ENCODE measurements around the gene SPTBN2.
A peak's percentile ranks its signal among the peaks of the same experiment; 100 is the strongest.

SPTBN2 gene

GRCh38 chr11:66677599-66678375 is 51.2 kb downstream of the SPTBN2 start, which contains the start of gene RBM4B:
Gene RBM4B, minus strand, starts transcription at chr11:66677887. Its CDS starts 808 bp downstream, at chr11:66677079.
- Histone ChIP-seq H3K9ac (ENCODE audit: low read depth, low read length) (peak within 1 kb of the TSS; percentile 91), H3K27ac (ENCODE audit: low read depth, low read length) (peak within 1 kb of the TSS; percentile 95), H3K4me3 (ENCODE audit: low read length) (peak within 1 kb of the TSS; percentile 87), H3K27me3 (ENCODE audit: insufficient read depth, low read length) (no peaks in the 10 kb centered on the region), H3K4me1 (ENCODE audit: insufficient read depth, low read length) (peaks cover 16% of the 10 kb centered on the region; the same call in 1 of the 2 replicates), H3K36me3 (ENCODE audit: insufficient read depth, low read length) (peaks cover 19% of the 10 kb centered on the region), H3K9me3 (ENCODE audit: insufficient read depth, low read depth, low read length) (no peaks in the 10 kb centered on the region)
- under 1% methylated on average over 61 of the region's 61 CpGs for WGBS

- Histone ChIP-seq H3K4me3 (ENCODE audit: low read length) (peak overlapping the region; percentile 87), H3K9me3 (ENCODE audit: insufficient read depth, low read depth, low read length) (no peaks in the 10 kb centered on the region), H3K36me3 (ENCODE audit: insufficient read depth, low read length) (peaks cover 19% of the 10 kb centered on the region), H3K4me1 (ENCODE audit: insufficient read depth, low read length) (peaks cover 16% of the 10 kb centered on the region; the same call in 1 of the 2 replicates), H3K27ac (ENCODE audit: low read depth, low read length) (peak overlapping the region; percentile 95), H3K27me3 (ENCODE audit: insufficient read depth, low read length) (no peaks in the 10 kb centered on the region), H3K9ac (ENCODE audit: low read depth, low read length) (peak overlapping the region; percentile 91)
- 21% methylated on average over 25 of the region's 27 CpGs for WGBS
Observed at GRCh38 chr11:66676931-66677598, 52.0 kb downstream of the SPTBN2 start.

- peaks cover 19% of the 10 kb centered on the region for H3K36me3 ChIP-seq (ENCODE audit: insufficient read depth, low read length)
- H3K9me3 ChIP-seq (ENCODE audit: insufficient read depth, low read depth, low read length) = no peaks in the 10 kb centered on the region
- H3K4me3 ChIP-seq (ENCODE audit: low read length) = peak overlapping the region; percentile 87
- 89% methylated on average over 16 of the region's 16 CpGs for WGBS
- no peak overlapping the region for H3K27ac ChIP-seq (ENCODE audit: low read depth, low read length)
- H3K4me1 ChIP-seq (ENCODE audit: insufficient read depth, low read length) = peaks cover 16% of the 10 kb centered on the region; the same call in 1 of the 2 replicates
- H3K27me3 ChIP-seq (ENCODE audit: insufficient read depth, low read length) = no peaks in the 10 kb centered on the region
- H3K9ac ChIP-seq (ENCODE audit: low read depth, low read length) = no peak overlapping the region
Observed at GRCh38 chr11:66676282-66676919, 52.6 kb downstream of the SPTBN2 start.

- Histone ChIP-seq H3K4me1 (ENCODE audit: insufficient read depth, low read length) (peaks cover 16% of the 10 kb centered on the region; the same call in 1 of the 2 replicates), H3K4me3 (ENCODE audit: low read length) (peak overlapping the region; percentile 87; the same call in 1 of the 2 replicates)
- WGBS = 96% methylated on average over 1 of the region's 2 CpGs
Observed at GRCh38 chr11:66674964-66675602, 53.9 kb downstream of the SPTBN2 start.

GRCh38 chr11:66670816-66671215 is 58.2 kb downstream of the SPTBN2 start:
- Histone ChIP-seq H3K4me3 (ENCODE audit: low read length) (no peak overlapping the region), H3K9ac (ENCODE audit: low read depth, low read length) (no peak overlapping the region), H3K27ac (ENCODE audit: low read depth, low read length) (no peak overlapping the region), H3K4me1 (ENCODE audit: insufficient read depth, low read length) (peaks cover 8% of the 10 kb centered on the region; the same call in 1 of the 2 replicates), H3K36me3 (ENCODE audit: insufficient read depth, low read length) (peaks cover 54% of the 10 kb centered on the region), H3K9me3 (ENCODE audit: insufficient read depth, low read depth, low read length) (no peaks in the 10 kb centered on the region), H3K27me3 (ENCODE audit: insufficient read depth, low read length) (no peaks in the 10 kb centered on the region)
- 86% methylated on average over 5 of the region's 5 CpGs for WGBS

More at GRCh38 chr11:66674964-66675602, 53.9 kb downstream of the SPTBN2 start:
- Histone ChIP-seq H3K27ac (ENCODE audit: low read depth, low read length) (no peak overlapping the region), H3K36me3 (ENCODE audit: insufficient read depth, low read length) (peaks cover 24% of the 10 kb centered on the region), H3K9ac (ENCODE audit: low read depth, low read length) (no peak overlapping the region), H3K27me3 (ENCODE audit: insufficient read depth, low read length) (no peaks in the 10 kb centered on the region), H3K9me3 (ENCODE audit: insufficient read depth, low read depth, low read length) (no peaks in the 10 kb centered on the region)

GRCh38 chr11:66665369-66665768 is 63.6 kb downstream of the SPTBN2 start:
- H3K4me1 ChIP-seq (ENCODE audit: insufficient read depth, low read length) = no peaks in the 10 kb centered on the region
- 97% methylated on average over 11 of the region's 11 CpGs for WGBS
- H3K9me3 ChIP-seq (ENCODE audit: insufficient read depth, low read depth, low read length) = no peaks in the 10 kb centered on the region
- H3K27me3 ChIP-seq (ENCODE audit: insufficient read depth, low read length) = no peaks in the 10 kb centered on the region
- no peak overlapping the region for H3K9ac ChIP-seq (ENCODE audit: low read depth, low read length)
- H3K36me3 ChIP-seq (ENCODE audit: insufficient read depth, low read length) = peaks cover 87% of the 10 kb centered on the region
- H3K27ac ChIP-seq (ENCODE audit: low read depth, low read length) = no peak overlapping the region
- no peak overlapping the region for H3K4me3 ChIP-seq (ENCODE audit: low read length)

- no peaks in the 10 kb centered on the region for H3K9me3 ChIP-seq (ENCODE audit: insufficient read depth, low read depth, low read length)
Observed at GRCh38 chr11:66663741-66664296, 65.2 kb downstream of the SPTBN2 start.

GRCh38 chr11:66659763-66660162 is 69.3 kb downstream of the SPTBN2 start:
- Histone ChIP-seq H3K4me3 (ENCODE audit: low read length) (no peak overlapping the region), H3K9me3 (ENCODE audit: insufficient read depth, low read depth, low read length) (no peaks in the 10 kb centered on the region), H3K27ac (ENCODE audit: low read depth, low read length) (no peak overlapping the region), H3K27me3 (ENCODE audit: insufficient read depth, low read length) (no peaks in the 10 kb centered on the region), H3K36me3 (ENCODE audit: insufficient read depth, low read length) (peaks cover 68% of the 10 kb centered on the region), H3K4me1 (ENCODE audit: insufficient read depth, low read length) (no peaks in the 10 kb centered on the region), H3K9ac (ENCODE audit: low read depth, low read length) (no peak overlapping the region)
- 89% methylated on average over 2 of the region's 2 CpGs for WGBS

More at GRCh38 chr11:66663741-66664296, 65.2 kb downstream of the SPTBN2 start:
- Histone ChIP-seq H3K27me3 (ENCODE audit: insufficient read depth, low read length) (no peaks in the 10 kb centered on the region), H3K36me3 (ENCODE audit: insufficient read depth, low read length) (peaks cover 88% of the 10 kb centered on the region), H3K27ac (ENCODE audit: low read depth, low read length) (no peak overlapping the region), H3K4me1 (ENCODE audit: insufficient read depth, low read length) (no peaks in the 10 kb centered on the region), H3K9ac (ENCODE audit: low read depth, low read length) (no peak overlapping the region), H3K4me3 (ENCODE audit: low read length) (no peak overlapping the region)
- WGBS = 100% methylated on average over 1 of the region's 1 CpG

- H3K36me3 ChIP-seq (ENCODE audit: insufficient read depth, low read length) = peaks cover 60% of the 10 kb centered on the region
- WGBS = 98% methylated on average over 6 of the region's 6 CpGs
- no peaks in the 10 kb centered on the region for H3K4me1 ChIP-seq (ENCODE audit: insufficient read depth, low read length)
- no peak overlapping the region for H3K4me3 ChIP-seq (ENCODE audit: low read length)
- H3K9ac ChIP-seq (ENCODE audit: low read depth, low read length) = no peak overlapping the region
- no peak overlapping the region for H3K27ac ChIP-seq (ENCODE audit: low read depth, low read length)
- H3K27me3 ChIP-seq (ENCODE audit: insufficient read depth, low read length) = no peaks in the 10 kb centered on the region
- H3K9me3 ChIP-seq (ENCODE audit: insufficient read depth, low read depth, low read length) = no peaks in the 10 kb centered on the region
Observed at GRCh38 chr11:66653123-66653522, 75.9 kb downstream of the SPTBN2 start.

GRCh38 chr11:66652651-66653050 is 76.4 kb downstream of the SPTBN2 start:
- 94% methylated on average over 7 of the region's 7 CpGs for WGBS
- Histone ChIP-seq H3K9me3 (ENCODE audit: insufficient read depth, low read depth, low read length) (no peaks in the 10 kb centered on the region), H3K36me3 (ENCODE audit: insufficient read depth, low read length) (peaks cover 62% of the 10 kb centered on the region), H3K4me3 (ENCODE audit: low read length) (no peak overlapping the region), H3K4me1 (ENCODE audit: insufficient read depth, low read length) (no peaks in the 10 kb centered on the region), H3K27ac (ENCODE audit: low read depth, low read length) (no peak overlapping the region), H3K9ac (ENCODE audit: low read depth, low read length) (no peak overlapping the region), H3K27me3 (ENCODE audit: insufficient read depth, low read length) (no peaks in the 10 kb centered on the region)
